ENCODE data around the gene TRDMT1.

The TRDMT1 gene

DNA sequence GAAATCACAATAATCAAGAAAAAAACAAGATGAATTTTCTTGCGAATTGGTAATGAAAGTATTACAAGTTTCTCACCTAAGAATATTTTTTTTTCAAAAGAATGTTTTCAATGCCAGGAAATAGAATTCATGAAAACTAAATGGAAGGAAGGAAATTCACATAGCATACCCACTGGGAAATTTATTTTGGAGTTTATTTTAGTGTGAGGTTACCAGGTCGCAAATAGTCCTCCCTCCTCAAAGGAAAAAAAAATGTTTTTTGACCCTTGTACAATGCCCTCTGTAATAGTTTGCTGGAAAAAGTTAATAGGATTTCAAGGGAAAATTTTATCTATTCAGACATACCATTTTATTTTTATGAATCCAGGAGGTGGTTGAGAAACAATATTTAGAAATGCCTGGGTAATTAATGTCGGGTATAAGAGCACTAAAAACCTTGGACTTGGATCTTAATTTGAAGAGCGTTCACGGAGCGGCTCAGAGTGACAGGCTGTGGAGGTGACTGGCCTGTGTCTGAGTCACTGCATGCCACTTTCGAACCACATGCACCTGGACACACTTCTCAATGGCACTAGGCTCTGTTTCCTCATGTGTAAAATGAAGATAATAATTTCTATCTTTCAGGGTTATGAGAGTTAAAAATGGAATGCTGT is 100.1 kb downstream of the TRDMT1 start:
- POLR2A ChIA-PET: no interaction called here
- no peak for DNase-seq (ENCODE audit: extremely low spot score)
- CTCF ChIA-PET: no interaction called here
- TF ChIP-seq, protein P1, sequence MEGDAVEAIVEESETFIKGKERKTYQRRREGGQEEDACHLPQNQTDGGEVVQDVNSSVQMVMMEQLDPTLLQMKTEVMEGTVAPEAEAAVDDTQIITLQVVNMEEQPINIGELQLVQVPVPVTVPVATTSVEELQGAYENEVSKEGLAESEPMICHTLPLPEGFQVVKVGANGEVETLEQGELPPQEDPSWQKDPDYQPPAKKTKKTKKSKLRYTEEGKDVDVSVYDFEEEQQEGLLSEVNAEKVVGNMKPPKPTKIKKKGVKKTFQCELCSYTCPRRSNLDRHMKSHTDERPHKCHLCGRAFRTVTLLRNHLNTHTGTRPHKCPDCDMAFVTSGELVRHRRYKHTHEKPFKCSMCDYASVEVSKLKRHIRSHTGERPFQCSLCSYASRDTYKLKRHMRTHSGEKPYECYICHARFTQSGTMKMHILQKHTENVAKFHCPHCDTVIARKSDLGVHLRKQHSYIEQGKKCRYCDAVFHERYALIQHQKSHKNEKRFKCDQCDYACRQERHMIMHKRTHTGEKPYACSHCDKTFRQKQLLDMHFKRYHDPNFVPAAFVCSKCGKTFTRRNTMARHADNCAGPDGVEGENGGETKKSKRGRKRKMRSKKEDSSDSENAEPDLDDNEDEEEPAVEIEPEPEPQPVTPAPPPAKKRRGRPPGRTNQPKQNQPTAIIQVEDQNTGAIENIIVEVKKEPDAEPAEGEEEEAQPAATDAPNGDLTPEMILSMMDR (IDR thresholded peaks at IDR 0.05; ENCODE audit: control extremely low read depth, extremely low read depth, low read depth, missing control alignments): no peak

DNA sequence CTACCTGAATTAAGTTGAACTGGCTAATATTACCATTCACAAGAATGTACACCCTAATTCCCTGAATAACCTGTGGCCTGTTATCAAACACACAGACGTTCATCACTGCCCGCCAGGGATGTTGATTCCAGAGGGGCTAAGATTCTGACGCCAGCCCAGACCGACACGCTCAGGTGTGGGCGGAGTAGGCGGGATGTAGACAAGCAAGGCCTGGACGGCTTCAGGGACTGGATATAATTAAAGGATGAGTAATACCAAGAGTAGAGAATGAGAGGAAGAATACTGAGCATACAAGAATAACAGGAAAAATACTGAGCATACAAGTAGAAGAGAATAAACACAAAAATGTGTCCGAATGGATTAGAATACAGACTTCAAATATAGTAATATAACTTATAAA is 100.9 kb downstream of the TRDMT1 start:
- ChIA-PET CTCF (no interaction called here), POLR2A (no interaction called here)
- DNase-seq (ENCODE audit: extremely low spot score): no peak
- TF ChIP-seq, protein P1 (IDR thresholded peaks at IDR 0.05; ENCODE audit: control extremely low read depth, extremely low read depth, low read depth, missing control alignments): no peak

DNA sequence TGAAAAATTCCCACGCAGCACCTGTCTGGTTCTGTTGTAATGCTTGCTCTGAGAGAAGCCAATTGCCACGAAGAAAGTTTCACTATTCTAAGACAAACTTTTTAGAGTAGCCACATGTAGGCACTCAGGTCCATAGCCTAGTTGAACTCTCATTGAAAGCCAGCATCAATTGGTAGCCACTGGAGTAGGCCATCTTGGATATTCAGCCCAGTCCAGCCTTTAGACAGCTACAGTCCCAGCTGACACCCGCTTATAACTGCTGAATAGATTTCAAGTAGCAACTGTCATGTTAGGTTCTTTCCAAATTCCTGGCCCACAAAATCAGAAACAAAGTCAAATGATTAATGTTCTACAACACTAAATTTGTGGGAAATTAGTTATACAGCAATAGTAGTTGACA is 103.5 kb downstream of the TRDMT1 start:
- TF ChIP-seq, protein P1 (IDR thresholded peaks at IDR 0.05; ENCODE audit: control extremely low read depth, extremely low read depth, low read depth, missing control alignments): no peak
- POLR2A ChIA-PET: no interaction called here
- no peak for DNase-seq (ENCODE audit: extremely low spot score)
- CTCF ChIA-PET: no interaction called here

All from GM10248 (cell line).